Muscle of leg (tissue), 11 donors: ENCODE measurements around the gene ELMO1. TPM values are rescaled to one million over a fixed set of nuclear protein-coding genes. Genes with fewer than 3 reads are reported as not detected.
A peak's percentile ranks its signal among the peaks of the same experiment; 100 is the strongest.

ENCODE experiments used
- DNase-seq: peaks from one replicate; pipeline ENCODE4 v3.0.0; 2013
- H3K27ac ChIP-seq: one replicate; pipeline ENCODE4 v1.5.1; 2013; ENCODE audit warnings: mild to moderate bottlenecking, low read length, control low read depth
- H3K27me3 ChIP-seq: one replicate; pipeline ENCODE4 v1.6.1; 2013; ENCODE audit warnings: low read length; ENCODE audit not compliant: control insufficient read depth, insufficient read depth
- H3K36me3 ChIP-seq: one replicate; pipeline ENCODE4 v1.6.1; 2013; ENCODE audit warnings: low read length; ENCODE audit not compliant: control insufficient read depth, insufficient read depth
- H3K4me1 ChIP-seq: one replicate; pipeline ENCODE4 v1.6.1; 2013; ENCODE audit warnings: low read length; ENCODE audit not compliant: control insufficient read depth, insufficient read depth
- H3K4me3 ChIP-seq: one replicate; pipeline ENCODE4 v1.5.1; 2013; ENCODE audit warnings: low read length, control low read depth
- H3K9me3 ChIP-seq: replicated peaks from 2 replicates; pipeline ENCODE4 v1.6.1; 2013; ENCODE audit warnings: low read depth, low read length; ENCODE audit not compliant: control insufficient read depth
- WGBS: methylation state at CpG from one replicate; pipeline ENCODE4 v1.1.5; 2013; ENCODE audit warnings: missing lambda C conversion rate; ENCODE audit not compliant: insufficient coverage; 5-methylcytosine and 5-hydroxymethylcytosine counted together
- polyA plus RNA-seq, 8 donors: library from polyadenylated mRNA; unstranded; fragments of 120-200 nt; gene quantifications; one replicate each; pipeline versions ENCODE4 v1.2.1 to v1.2.3, GENCODE V29; 2013; ENCODE audit warnings: inconsistent platforms in 1 of 8, low replicate concordance in 1 of 8; ENCODE audit not compliant: insufficient read length in 8 of 8, insufficient read depth in 1 of 8
- total RNA-seq: library from RNA; stranded (reverse); fragments of 120-200 nt; gene quantifications from one replicate; pipeline ENCODE4 v1.2.4, GENCODE V29; 2013

Gene ELMO1
- total and polyA plus RNA-seq, 9 donors: 20.3 to 40.7 (median 25.0) TPM

GRCh38 chr7:37068038-37068437 is 380.6 kb downstream of the ELMO1 start:
- WGBS: no CpG with 5 or more reads among the region's 4 CpGs
- DNase-seq: peak; percentile 84
- no peaks in the 10 kb centered on the region for H3K27me3 ChIP-seq
- H3K4me1 ChIP-seq: peaks cover 4% of the 10 kb centered on the region
- no peak overlapping the region for H3K4me3 ChIP-seq
- peak overlapping the region; percentile 68 for H3K27ac ChIP-seq
- no peaks in the 10 kb centered on the region for H3K36me3 ChIP-seq
- H3K9me3 ChIP-seq: no peaks in the 10 kb centered on the region

DNA sequence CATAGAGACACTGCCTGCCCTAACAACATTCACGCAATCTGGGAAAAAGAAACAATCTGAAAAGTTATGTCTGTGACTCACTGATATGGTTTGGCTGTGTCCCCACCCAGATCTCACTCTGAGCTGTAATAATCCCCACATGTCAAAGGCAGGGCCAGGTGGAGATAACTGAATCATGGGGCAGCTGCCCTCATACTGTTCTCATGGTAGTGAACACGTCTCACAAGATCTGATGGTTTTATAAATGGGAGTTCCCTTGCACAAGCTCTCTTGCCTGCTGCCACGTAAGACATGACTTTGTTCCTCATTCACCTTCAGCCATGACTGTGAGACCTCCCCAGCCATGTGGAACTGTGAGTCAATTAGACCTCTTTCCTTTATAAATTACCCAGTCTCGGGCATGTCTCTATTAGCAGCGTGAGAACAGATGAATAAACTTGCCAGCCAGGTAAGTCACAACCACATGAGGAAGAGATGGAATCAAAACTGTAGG is 382.8 kb downstream of the ELMO1 start:
- DNase-seq: peak; percentile 25
- no peaks in the 10 kb centered on the region for H3K9me3 ChIP-seq
- no peak overlapping the region for H3K4me3 ChIP-seq
- no peak overlapping the region for H3K27ac ChIP-seq
- 70% methylated on average over 2 of the region's 5 CpGs for WGBS
- H3K4me1 ChIP-seq: peaks cover 4% of the 10 kb centered on the region
- H3K36me3 ChIP-seq: no peaks in the 10 kb centered on the region
- no peaks in the 10 kb centered on the region for H3K27me3 ChIP-seq

DNA sequence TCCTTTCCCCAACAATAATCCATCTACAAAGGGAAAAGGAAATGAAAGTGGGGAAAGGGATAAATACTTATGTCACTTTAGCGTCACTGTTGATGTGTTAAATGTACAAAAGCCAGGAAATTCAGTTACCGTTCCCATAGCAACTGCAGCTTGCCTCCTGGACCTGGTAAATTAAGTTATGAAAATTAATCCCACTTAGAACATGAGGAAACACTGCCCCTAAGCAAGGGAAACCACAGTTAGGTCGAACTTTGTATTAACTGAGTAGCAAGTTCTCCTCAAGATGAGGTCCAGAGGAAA is 386.2 kb downstream of the ELMO1 start:
- no peaks in the 10 kb centered on the region for H3K27me3 ChIP-seq

GRCh38 chr7:37061849-37062559 is 386.7 kb downstream of the ELMO1 start:
- no peaks in the 10 kb centered on the region for H3K9me3 ChIP-seq
- DNase-seq: no peak
- H3K4me1 ChIP-seq: no peaks in the 10 kb centered on the region
- H3K27me3 ChIP-seq: no peaks in the 10 kb centered on the region
- no peaks in the 10 kb centered on the region for H3K36me3 ChIP-seq
- H3K27ac ChIP-seq: no peak overlapping the region
- H3K4me3 ChIP-seq: no peak overlapping the region
- no CpG with 5 or more reads among the region's 5 CpGs for WGBS

More for the DNA sequence above, 386.2 kb downstream of the ELMO1 start:
- no CpG with 5 or more reads among the region's 3 CpGs for WGBS
- Histone ChIP-seq H3K9me3 (no peaks in the 10 kb centered on the region), H3K4me1 (no peaks in the 10 kb centered on the region), H3K4me3 (no peak overlapping the region), H3K36me3 (no peaks in the 10 kb centered on the region), H3K27ac (no peak overlapping the region)
- DNase-seq: no peak

DNA sequence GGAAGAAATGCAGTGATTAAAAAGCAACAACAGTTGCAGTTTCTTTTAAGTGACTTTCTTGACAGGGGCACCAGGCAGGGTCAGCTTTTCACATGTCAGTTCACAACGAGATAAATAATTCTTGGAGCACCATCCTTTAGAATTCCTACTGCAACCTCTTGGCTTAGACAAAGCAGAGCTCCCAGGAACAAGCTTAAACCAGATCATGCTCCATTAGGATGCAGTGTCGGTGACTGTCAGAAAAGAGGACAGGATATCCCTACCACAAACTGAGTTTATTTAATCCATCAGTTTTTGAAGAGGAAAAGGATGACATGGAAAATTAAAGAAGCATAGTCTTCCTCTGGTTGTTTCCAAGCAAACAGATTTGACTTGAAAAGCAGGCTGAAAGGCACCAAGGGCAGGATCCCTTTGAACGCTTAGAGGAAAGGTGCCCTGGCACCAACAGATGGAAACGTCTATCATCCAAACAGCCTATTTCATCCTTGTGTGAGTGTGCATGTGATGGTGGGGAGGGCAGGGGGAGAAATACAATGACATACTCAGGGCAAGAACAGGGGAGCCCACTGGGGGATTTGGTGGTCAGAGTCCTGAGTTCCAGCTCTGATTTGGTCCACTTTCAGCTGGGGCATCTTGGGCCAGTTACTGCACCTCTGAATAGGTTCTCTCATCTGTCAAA is 392.3 kb downstream of the ELMO1 start:
- Histone ChIP-seq H3K4me1 (no peaks in the 10 kb centered on the region), H3K27ac (no peak overlapping the region), H3K9me3 (no peaks in the 10 kb centered on the region), H3K27me3 (no peaks in the 10 kb centered on the region), H3K4me3 (no peak overlapping the region), H3K36me3 (no peaks in the 10 kb centered on the region)
- 50% methylated on average over 2 of the region's 4 CpGs for WGBS
- DNase-seq: no peak

DNA sequence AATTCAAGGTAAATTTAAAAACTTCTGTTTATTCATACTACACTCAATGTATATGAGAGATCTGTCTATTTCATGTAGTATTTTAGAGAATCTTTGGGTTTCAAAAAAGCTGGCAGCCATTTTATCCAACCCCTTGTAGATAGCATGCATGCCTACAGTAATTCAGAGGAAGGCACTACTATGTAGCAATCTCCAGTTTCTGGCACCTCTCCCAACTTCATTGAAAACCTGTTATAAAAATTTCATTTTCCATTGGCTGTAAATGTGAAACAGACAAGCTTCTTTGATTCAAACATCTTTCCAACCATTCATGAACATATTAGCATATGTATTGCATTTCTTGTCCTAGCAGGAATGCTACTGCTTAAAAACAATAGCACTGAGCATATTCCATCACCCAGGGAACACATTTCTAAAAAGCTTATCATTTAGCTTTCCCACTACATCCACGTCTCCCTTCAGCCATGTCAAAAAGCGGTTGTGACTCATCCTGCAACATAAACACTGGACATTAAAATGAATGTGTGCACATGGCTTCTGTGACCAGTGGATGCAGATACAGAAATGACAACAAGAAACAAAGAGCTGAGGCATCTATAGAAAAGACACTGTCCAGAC is 393.9 kb downstream of the ELMO1 start:
- H3K27ac ChIP-seq: no peak overlapping the region
- H3K36me3 ChIP-seq: no peaks in the 10 kb centered on the region
- H3K9me3 ChIP-seq: no peaks in the 10 kb centered on the region
- WGBS: no CpG with 5 or more reads among the region's 2 CpGs
- no peaks in the 10 kb centered on the region for H3K4me1 ChIP-seq
- H3K4me3 ChIP-seq: no peak overlapping the region
- no peaks in the 10 kb centered on the region for H3K27me3 ChIP-seq
- no peak for DNase-seq

DNA sequence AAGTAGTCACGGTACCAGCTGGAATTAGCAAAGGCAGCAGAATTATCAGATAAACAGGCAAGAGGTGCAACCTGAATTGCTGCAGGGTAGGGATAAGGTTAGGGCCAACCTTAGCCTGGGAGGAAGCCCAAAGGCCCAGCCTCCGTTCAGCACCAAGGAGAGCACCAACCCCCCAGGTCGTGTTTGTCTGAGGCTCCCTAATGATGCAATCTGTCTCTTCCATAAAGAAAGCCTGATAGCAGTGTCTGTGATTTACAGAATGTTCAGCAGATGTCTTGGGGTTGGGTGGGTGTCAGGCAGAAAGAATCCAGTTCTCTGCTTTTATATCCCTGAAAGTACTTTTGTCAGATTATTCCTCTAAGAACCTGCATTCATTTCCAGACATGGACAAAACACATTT is 396.0 kb downstream of the ELMO1 start:
- no peaks in the 10 kb centered on the region for H3K27me3 ChIP-seq
- H3K9me3 ChIP-seq: no peaks in the 10 kb centered on the region
- H3K4me3 ChIP-seq: no peak overlapping the region
- DNase-seq: peak; percentile 56
- no peaks in the 10 kb centered on the region for H3K4me1 ChIP-seq
- H3K36me3 ChIP-seq: no peaks in the 10 kb centered on the region
- WGBS: 0% methylated on average over 1 of the region's 3 CpGs
- no peak overlapping the region for H3K27ac ChIP-seq

GRCh38 chr7:37050801-37051200 is 397.9 kb downstream of the ELMO1 start:
- DNase-seq: no peak
- no peaks in the 10 kb centered on the region for H3K4me1 ChIP-seq
- no peaks in the 10 kb centered on the region for H3K36me3 ChIP-seq
- H3K4me3 ChIP-seq: no peak overlapping the region
- no peaks in the 10 kb centered on the region for H3K27me3 ChIP-seq
- whole genome bisulfite sequencing: no CpG with 5 or more reads among the region's 1 CpG
- H3K27ac ChIP-seq: no peak overlapping the region
- H3K9me3 ChIP-seq: no peaks in the 10 kb centered on the region

- H3K4me1 ChIP-seq: no peaks in the 10 kb centered on the region
- H3K27me3 ChIP-seq: no peaks in the 10 kb centered on the region
- no peak overlapping the region for H3K4me3 ChIP-seq
- H3K27ac ChIP-seq: no peak overlapping the region
- no peaks in the 10 kb centered on the region for H3K9me3 ChIP-seq
- no CpG with 5 or more reads among the region's 3 CpGs for WGBS
- no peak for DNase-seq
- no peaks in the 10 kb centered on the region for H3K36me3 ChIP-seq
Measured at GRCh38 chr7:37048674-37049073, 400.0 kb downstream of the ELMO1 start.

GRCh38 chr7:37047260-37047659 is 401.4 kb downstream of the ELMO1 start:
- Histone ChIP-seq H3K27ac (no peak overlapping the region), H3K36me3 (no peaks in the 10 kb centered on the region), H3K4me1 (no peaks in the 10 kb centered on the region), H3K9me3 (no peaks in the 10 kb centered on the region), H3K27me3 (no peaks in the 10 kb centered on the region), H3K4me3 (no peak overlapping the region)
- no peak for DNase-seq
- 83% methylated on average over 1 of the region's 6 CpGs for WGBS
